NCI-H82 treated with DMSO at 0.1 percent for 48 hours (cell line): Measurements from ENCODE around the gene NECTIN1.

Source experiments
- DNase-seq: peaks from one replicate; lab custom pipeline; 2025; ENCODE audit not compliant: unreplicated experiment; lab: John Stamatoyannopoulos, UW

NECTIN1 gene

GRCh38 chr11:119728651-119729580 lies at the start of gene NECTIN1:
Gene NECTIN1, minus strand, starts transcription at chr11:119729200. Its CDS starts 647 bp downstream, at chr11:119728553.
- peak; percentile 76 for DNase-seq

GRCh38 chr11:119778391-119779194 lies 49.6 kb upstream of the NECTIN1 start:
- no peak for DNase-seq

- no peak for DNase-seq
Observed at GRCh38 chr11:119777940-119778339, 48.9 kb upstream of the NECTIN1 start.

GRCh38 chr11:119776651-119777050 lies 47.7 kb upstream of the NECTIN1 start:
- DNase-seq: no peak

- no peak for DNase-seq
Observed at GRCh38 chr11:119776031-119776636, 47.1 kb upstream of the NECTIN1 start.

GRCh38 chr11:119774172-119774763 lies 45.3 kb upstream of the NECTIN1 start:
- DNase-seq: no peak

- DNase-seq: no peak
Observed at GRCh38 chr11:119772641-119773415, 43.8 kb upstream of the NECTIN1 start.

GRCh38 chr11:119772076-119772475 lies 43.1 kb upstream of the NECTIN1 start:
- DNase-seq: no peak

- no peak for DNase-seq
Observed at GRCh38 chr11:119771172-119771770, 42.3 kb upstream of the NECTIN1 start.

- DNase-seq: no peak
Observed at GRCh38 chr11:119765628-119766027, 36.6 kb upstream of the NECTIN1 start.

GRCh38 chr11:119764108-119764868 lies 35.3 kb upstream of the NECTIN1 start:
- no peak for DNase-seq

- no peak for DNase-seq
Observed at GRCh38 chr11:119763071-119763728, 34.2 kb upstream of the NECTIN1 start.

- no peak for DNase-seq
Observed at GRCh38 chr11:119759747-119760412, 30.9 kb upstream of the NECTIN1 start.

GRCh38 chr11:119759324-119759723 lies 30.3 kb upstream of the NECTIN1 start:
- DNase-seq: no peak

GRCh38 chr11:119758291-119758690 lies 29.3 kb upstream of the NECTIN1 start:
- DNase-seq: no peak

GRCh38 chr11:119757378-119757777 lies 28.4 kb upstream of the NECTIN1 start:
- no peak for DNase-seq

- no peak for DNase-seq
Observed at GRCh38 chr11:119756169-119756865, 27.3 kb upstream of the NECTIN1 start.
